ENCODE results near the gene PDLIM1.

- TF ChIP-seq POLR2A (IDR thresholded peaks at IDR 0.05; ENCODE audit: low read length) (no peak), GATA1 (IDR thresholded peaks at IDR 0.05; ENCODE audit: low read depth, low read length) (no peak)
Observed at GRCh38 chr10:95214793-95215192, 76.0 kb downstream of the PDLIM1 start.
